ENCODE measurements around the gene CRB3.
"Not testable (repeated sequence)": the region's sequence is repeated elsewhere in the genome, so short reads cannot be mapped to it uniquely, and the experiment has no call there.

CRB3 gene

GRCh38 chr19:6491802-6492592, 27.9 kb downstream of the CRB3 start:
- no peak for DNase-seq (ENCODE audit: low spot score)

GRCh38 chr19:6494438-6495036, 30.5 kb downstream of the CRB3 start:
- no peak for DNase-seq (ENCODE audit: low spot score)

GRCh38 chr19:6495947-6496346, 31.9 kb downstream of the CRB3 start:
- DNase-seq (ENCODE audit: low spot score): no peak

GRCh38 chr19:6498294-6499036, 34.4 kb downstream of the CRB3 start:
- no peak for DNase-seq (ENCODE audit: low spot score)

GRCh38 chr19:6499052-6499790, 35.1 kb downstream of the CRB3 start:
- no peak for DNase-seq (ENCODE audit: low spot score)

- DNase-seq (ENCODE audit: low spot score): no peak
Measured at GRCh38 chr19:6500837-6501739, 37.0 kb downstream of the CRB3 start.

- no peak for DNase-seq (ENCODE audit: low spot score)
Measured at GRCh38 chr19:6501740-6502648, 37.9 kb downstream of the CRB3 start, which contains the start of gene TUBB4A. TSS of gene TUBB4A (minus strand) at chr19:6502309. CDS start at chr19:6502212, 97 bp downstream.

- no peak for DNase-seq (ENCODE audit: low spot score)
Measured at GRCh38 chr19:6503407-6504201, 39.5 kb downstream of the CRB3 start.

GRCh38 chr19:6508028-6508771, 44.1 kb downstream of the CRB3 start:
- DNase-seq (ENCODE audit: low spot score): not testable (repeated sequence)

GRCh38 chr19:6509118-6509971, 45.3 kb downstream of the CRB3 start:
- no peak for DNase-seq (ENCODE audit: low spot score)

GRCh38 chr19:6510618-6511017, 46.5 kb downstream of the CRB3 start:
- no peak for DNase-seq (ENCODE audit: low spot score)

GRCh38 chr19:6514089-6514488, 50.0 kb downstream of the CRB3 start:
- DNase-seq (ENCODE audit: low spot score): no peak

- no peak for DNase-seq (ENCODE audit: low spot score)
Measured at GRCh38 chr19:6514926-6515544, 51.0 kb downstream of the CRB3 start.

GRCh38 chr19:6516018-6516658, 52.1 kb downstream of the CRB3 start:
- peak; percentile 88 for DNase-seq (ENCODE audit: low spot score)
